SK-N-SH (cell line): ENCODE measurements around the gene EDIL3. TPM values are rescaled to one million over a fixed set of nuclear protein-coding genes. Genes with fewer than 3 reads are reported as not detected.

ENCODE experiments used
- CTCF ChIA-PET: fragments of 300-600, 350-600 bp; formaldehyde crosslinking; extraction: SDS; loops from one replicate; lab custom pipeline; 2021; lab: Yijun Ruan, JAX
- POLR2A ChIA-PET: fragments of 350-600 bp; sonication (Branson Sonifier 250); formaldehyde crosslinking; extraction: SDS; loops from one replicate; lab custom pipeline; 2020; ENCODE audit warnings: antibody characterized with exemption, inconsistent platforms; lab: Yijun Ruan, JAX
- DNase-seq: peaks from one replicate; pipeline ENCODE4 v3.0.0; 2012
- H2AFZ ChIP-seq: fragments of 200-600 bp; sonication (generic); 2 replicates; pipeline ENCODE4 v1.8.1; 2016; ENCODE audit warnings: antibody characterized with exemption, mild to moderate bottlenecking, low read depth
- H3F3A ChIP-seq: fragments of 200-600 bp; sonication (generic); replicated peaks from 2 replicates; pipeline ENCODE3; 2016; ENCODE audit warnings: antibody characterized with exemption, mild to moderate bottlenecking; ENCODE audit not compliant: insufficient read depth
- H3K27ac ChIP-seq, 2 experiments: fragments of 200-500 bp in 1 of 2; fragments of 200-600 bp in 1 of 2; sonication (Bioruptor generic) in 1 of 2; sonication (generic), shearing (Covaris generic) in 1 of 2; 2 replicates each; pipeline versions ENCODE4 v1.5.1 to v1.6.1; 2014 to 2016; ENCODE audit warnings: low read depth in 2 of 2, inconsistent platforms in 1 of 2, low read length in 1 of 2, mild to moderate bottlenecking in 1 of 2, mixed read lengths in 1 of 2
- H3K27me3 ChIP-seq: fragments of 200-600 bp; sonication (generic), shearing (Covaris generic); 2 replicates; pipeline ENCODE4 v1.6.1; 2016; ENCODE audit warnings: mixed run types; ENCODE audit not compliant: insufficient read depth
- H3K36me3 ChIP-seq, 2 experiments: fragments of 200-500 bp in 1 of 2; fragments of 200-600 bp in 1 of 2; sonication (Bioruptor generic) in 1 of 2; sonication (generic) in 1 of 2; replicated peaks in 1 of 2; 2 replicates each; pipeline versions ENCODE3 to v1.5.1; 2014 to 2016; ENCODE audit warnings: low read length in 1 of 2, mild to moderate bottlenecking in 1 of 2; ENCODE audit not compliant: insufficient read depth in 2 of 2, control insufficient read depth in 1 of 2
- H3K4me1 ChIP-seq, 2 experiments: fragments of 200-500 bp in 1 of 2; fragments of 200-600 bp in 1 of 2; sonication (Bioruptor generic) in 1 of 2; sonication (generic), shearing (Covaris generic) in 1 of 2; 2 replicates each; pipeline versions ENCODE4 v1.5.1 to v1.6.1; 2014 to 2016; ENCODE audit warnings: low read depth in 1 of 2, low read length in 1 of 2, mixed run types in 1 of 2; ENCODE audit not compliant: insufficient read depth in 2 of 2, control insufficient read depth in 1 of 2
- H3K4me2 ChIP-seq: fragments of 200-600 bp; sonication (generic), shearing (Covaris generic); 2 replicates; pipeline ENCODE4 v1.6.1; 2017; ENCODE audit warnings: mixed run types
- H3K4me3 ChIP-seq, 2 experiments: fragments of 200-500 bp in 1 of 2; fragments of 200-600 bp in 1 of 2; sonication (Bioruptor generic) in 1 of 2; sonication (generic), shearing (Covaris generic) in 1 of 2; 2 replicates each; pipeline versions ENCODE4 v1.5.1 to v1.8.1; 2014 to 2016; ENCODE audit warnings: low read depth in 2 of 2, inconsistent platforms in 1 of 2, low read length in 1 of 2, mild to moderate bottlenecking in 1 of 2, mixed read lengths in 1 of 2, moderate library complexity in 1 of 2
- H3K79me2 ChIP-seq: fragments of 200-600 bp; sonication (generic); 2 replicates; pipeline ENCODE4 v1.8.1; 2017; ENCODE audit warnings: mild to moderate bottlenecking; ENCODE audit not compliant: insufficient read depth
- H3K9ac ChIP-seq: fragments of 200-600 bp; sonication (generic); 2 replicates; pipeline ENCODE4 v1.6.1; 2017; ENCODE audit warnings: mixed run types
- H3K9me2 ChIP-seq: fragments of 200-600 bp; sonication (generic); 2 replicates; pipeline ENCODE4 v1.6.1; 2017; ENCODE audit warnings: mixed run types
- H3K9me3 ChIP-seq: fragments of 200-600 bp; sonication (generic); 2 replicates; pipeline ENCODE4 v1.6.1; 2017; ENCODE audit warnings: mixed run types, mild to moderate bottlenecking, moderate library complexity
- H4K20me1 ChIP-seq: fragments of 200-600 bp; sonication (generic); 2 replicates; pipeline ENCODE4 v1.6.1; 2017; ENCODE audit warnings: mild to moderate bottlenecking, mixed run types; ENCODE audit not compliant: insufficient read depth
- EP300 ChIP-seq, 2 experiments: IDR thresholded peaks; 2 replicates each; pipeline versions ENCODE4 v1.4.0 to v1.6.1; 2012; ENCODE audit warnings: borderline replicate concordance in 1 of 2, low read depth in 1 of 2, low read length in 1 of 2
- FOSL2 ChIP-seq: IDR thresholded peaks from 2 replicates; pipeline ENCODE4 v1.4.0; 2012; ENCODE audit warnings: low read depth, mild to moderate bottlenecking, moderate library complexity, borderline replicate concordance
- IRF3 ChIP-seq: fragments of 150-350 bp; IDR thresholded peaks from 2 replicates; pipeline ENCODE4 v1.6.1; 2016; ENCODE audit warnings: mild to moderate bottlenecking, low read depth, low read length
- MAX ChIP-seq: IDR thresholded peaks from 2 replicates; pipeline ENCODE4 v1.4.0; 2012; ENCODE audit warnings: low read depth
- SMC3 ChIP-seq: IDR thresholded peaks from 2 replicates; pipeline ENCODE4 v1.6.1; 2012; ENCODE audit warnings: low read depth, low read length, improper control_type of control experiment
- TEAD4 ChIP-seq: IDR thresholded peaks from 2 replicates; pipeline ENCODE4 v1.4.0; 2012; ENCODE audit warnings: mild to moderate bottlenecking, borderline replicate concordance; ENCODE audit not compliant: insufficient read depth
- WGBS: methylation state at CpG from one replicate; pipeline ENCODE4 v1.1.6; 2017; ENCODE audit warnings: low lambda C conversion rate; 5-methylcytosine and 5-hydroxymethylcytosine counted together
- polyA plus RNA-seq, 3 experiments: library from polyadenylated mRNA; depleted of rRNA; stranded (reverse); fragments of >200 nt; gene quantifications; 2 replicates each; pipeline ENCODE4 v1.2.3, GENCODE V29; 2012
- TF ChIP-seq, protein P1 (sequence below): IDR thresholded peaks from 2 replicates; pipeline ENCODE4; 2012

The EDIL3 gene, protein sequence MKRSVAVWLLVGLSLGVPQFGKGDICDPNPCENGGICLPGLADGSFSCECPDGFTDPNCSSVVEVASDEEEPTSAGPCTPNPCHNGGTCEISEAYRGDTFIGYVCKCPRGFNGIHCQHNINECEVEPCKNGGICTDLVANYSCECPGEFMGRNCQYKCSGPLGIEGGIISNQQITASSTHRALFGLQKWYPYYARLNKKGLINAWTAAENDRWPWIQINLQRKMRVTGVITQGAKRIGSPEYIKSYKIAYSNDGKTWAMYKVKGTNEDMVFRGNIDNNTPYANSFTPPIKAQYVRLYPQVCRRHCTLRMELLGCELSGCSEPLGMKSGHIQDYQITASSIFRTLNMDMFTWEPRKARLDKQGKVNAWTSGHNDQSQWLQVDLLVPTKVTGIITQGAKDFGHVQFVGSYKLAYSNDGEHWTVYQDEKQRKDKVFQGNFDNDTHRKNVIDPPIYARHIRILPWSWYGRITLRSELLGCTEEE
- polyA plus RNA-seq (2012; rRNA removed), result 51.5 and 82.9 TPM in 2 replicates
- 103 and 109 TPM in 2 replicates for polyA plus RNA-seq (2012; cell fraction: cytosol; rRNA removed)
- polyA plus RNA-seq (2012; cell fraction: nucleus; rRNA removed), result 27.9 and 72.1 TPM in 2 replicates

GRCh38 chr5:84384604-84385575 lies at the start of gene EDIL3:
EDIL3 (minus strand) TSS chr5:84384880; CDS start chr5:84384374, 506 bp downstream.
- Histone ChIP-seq H3K4me3 (peak within 1 kb of the TSS; percentile 71 to 99), H3K9me2 (no peaks in the 10 kb centered on the region), H3K36me3 (peaks cover 1 to 16% of the 10 kb centered on the region in 2 experiments), H3K4me1 (peaks cover 4 to 16% of the 10 kb centered on the region in 2 experiments; a peak in 3 of 4 replicates), H3F3A (peaks cover 17% of the 10 kb centered on the region), H3K9ac (peak within 1 kb of the TSS; percentile 92), H2AFZ (peak within 1 kb of the TSS; percentile 98), H3K9me3 (no peaks in the 10 kb centered on the region), H3K79me2 (peaks cover 68% of the 10 kb centered on the region), H3K4me2 (peak within 1 kb of the TSS; percentile 96), H3K27ac (peak within 1 kb of the TSS; percentile 81 to 89), H3K27me3 (no peaks in the 10 kb centered on the region), H4K20me1 (no peaks in the 10 kb centered on the region)
- peak; percentile 62 for DNase-seq
- CTCF ChIA-PET, result interaction anchor here (0.7 kb wide), 1 partner anchor 10 kb away, joined by 3 read pairs; no protein-coding TSS in a partner anchor
- POLR2A ChIA-PET, result no interaction called here
- TF ChIP-seq, protein P1, sequence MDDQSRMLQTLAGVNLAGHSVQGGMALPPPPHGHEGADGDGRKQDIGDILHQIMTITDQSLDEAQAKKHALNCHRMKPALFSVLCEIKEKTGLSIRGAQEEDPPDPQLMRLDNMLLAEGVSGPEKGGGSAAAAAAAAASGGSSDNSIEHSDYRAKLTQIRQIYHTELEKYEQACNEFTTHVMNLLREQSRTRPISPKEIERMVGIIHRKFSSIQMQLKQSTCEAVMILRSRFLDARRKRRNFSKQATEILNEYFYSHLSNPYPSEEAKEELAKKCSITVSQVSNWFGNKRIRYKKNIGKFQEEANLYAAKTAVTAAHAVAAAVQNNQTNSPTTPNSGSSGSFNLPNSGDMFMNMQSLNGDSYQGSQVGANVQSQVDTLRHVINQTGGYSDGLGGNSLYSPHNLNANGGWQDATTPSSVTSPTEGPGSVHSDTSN, result no peak
- no peak for TF ChIP-seq SMC3
- no peak for TF ChIP-seq TEAD4
- 0 out of 2 replicates have a peak, but pooled peaks have one; percentile 32 for TF ChIP-seq MAX
- TF ChIP-seq EP300 (IDR thresholded peaks at IDR 0.05; ENCODE audit: borderline replicate concordance in 1 of 2, low read depth in 1 of 2, low read length in 1 of 2), result 0 out of 4 replicates have a peak, but pooled peaks of 1 of the 2 experiments have one; percentile 5
- WGBS, result 3% methylated on average over 22 of the region's 54 CpGs

DNA sequence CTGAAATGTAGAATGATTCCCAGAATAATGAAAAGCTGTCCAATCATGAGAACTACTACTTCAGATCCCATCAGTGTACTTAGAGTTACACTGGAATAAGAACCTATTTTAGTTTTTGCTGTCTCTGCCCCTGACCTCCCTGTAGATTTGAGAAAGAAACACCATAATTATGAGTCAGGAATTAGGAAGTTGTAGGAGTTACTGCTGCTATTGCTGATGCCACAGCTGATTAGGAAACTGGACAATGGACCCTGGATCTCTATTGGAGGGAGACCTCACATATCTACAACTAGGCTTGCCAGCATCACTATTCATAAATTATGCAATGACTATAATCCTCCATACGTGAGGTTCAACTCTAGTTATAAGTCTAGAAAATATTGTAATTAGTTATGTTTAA lies 48.8 kb upstream of the EDIL3 start:
- H3K36me3 ChIP-seq, result no peaks in the 10 kb centered on the region
- H4K20me1 ChIP-seq, result no peaks in the 10 kb centered on the region
- TF ChIP-seq IRF3, result no peak
- TF ChIP-seq, protein P1, result 0 out of 2 replicates have a peak, but pooled peaks have one; percentile 11
- TF ChIP-seq FOSL2, result peak; percentile 12; the same call in 1 of the 2 replicates
- H3F3A ChIP-seq, result peaks cover 10% of the 10 kb centered on the region
- WGBS, result 83% methylated on average over 1 of the region's 1 CpG
- no peaks in the 10 kb centered on the region for H3K79me2 ChIP-seq
- CTCF ChIA-PET, result no interaction called here
- no peaks in the 10 kb centered on the region for H3K27me3 ChIP-seq
- H3K4me1 ChIP-seq, result peaks cover 0 to 12% of the 10 kb centered on the region in 2 experiments; a peak in 1 of 4 replicates
- H2AFZ ChIP-seq, result no peak overlapping the region
- POLR2A ChIA-PET, result no interaction called here
- DNase-seq, result no peak
- H3K27ac ChIP-seq, result peak overlapping the region in 1 of 2 experiments; percentile 12; a peak in 1 of 4 replicates
- no peak overlapping the region for H3K4me3 ChIP-seq
- no peaks in the 10 kb centered on the region for H3K9me2 ChIP-seq
- no peak overlapping the region for H3K4me2 ChIP-seq
- no peaks in the 10 kb centered on the region for H3K9me3 ChIP-seq
- H3K9ac ChIP-seq, result no peak overlapping the region
